Suppressor macrophage treated with lipopolysaccharide for 4 hours (primary cell): ENCODE data around the gene RESF1.
"Not testable (repeated sequence)": the region's sequence is repeated elsewhere in the genome, so short reads cannot be mapped to it uniquely, and the experiment has no call there.

Source experiments
- DNase-seq: peaks from one replicate; pipeline ENCODE4 v3.0.0-alpha.2; 2020

The RESF1 gene

DNA sequence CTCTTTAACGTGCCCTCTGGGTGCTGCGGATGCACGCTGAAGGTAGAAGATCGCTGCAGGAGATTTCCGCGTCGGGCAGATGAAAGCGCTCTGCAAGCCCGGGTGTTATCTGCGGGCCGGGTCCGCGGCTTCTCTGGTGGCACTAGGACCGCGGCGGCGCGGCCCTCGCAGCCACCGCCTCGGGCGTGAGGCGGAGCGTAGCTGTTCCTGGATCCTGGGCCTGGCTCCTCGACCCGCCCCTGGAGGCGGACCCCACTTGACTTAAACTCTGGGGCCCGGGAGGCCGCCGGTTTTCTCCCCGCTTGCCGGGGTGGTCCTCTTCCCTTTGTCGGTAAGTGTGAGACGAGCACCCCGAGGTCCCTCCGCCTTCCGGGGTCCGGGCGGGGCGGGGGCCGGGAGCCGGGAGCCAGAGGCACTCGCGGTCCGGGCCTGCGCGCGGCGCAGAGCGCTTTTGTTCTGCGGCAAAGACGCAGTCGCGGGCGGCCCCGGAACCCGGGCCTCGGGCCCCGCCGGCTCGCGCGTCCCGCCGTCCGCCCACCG is at the start of gene RESF1:
Gene RESF1 (plus strand): TSS at position 255 of the 540 bp plus-strand sequence. CDS start 21,541 bp downstream, outside the sequence.
- peak; percentile 87 for DNase-seq

DNA sequence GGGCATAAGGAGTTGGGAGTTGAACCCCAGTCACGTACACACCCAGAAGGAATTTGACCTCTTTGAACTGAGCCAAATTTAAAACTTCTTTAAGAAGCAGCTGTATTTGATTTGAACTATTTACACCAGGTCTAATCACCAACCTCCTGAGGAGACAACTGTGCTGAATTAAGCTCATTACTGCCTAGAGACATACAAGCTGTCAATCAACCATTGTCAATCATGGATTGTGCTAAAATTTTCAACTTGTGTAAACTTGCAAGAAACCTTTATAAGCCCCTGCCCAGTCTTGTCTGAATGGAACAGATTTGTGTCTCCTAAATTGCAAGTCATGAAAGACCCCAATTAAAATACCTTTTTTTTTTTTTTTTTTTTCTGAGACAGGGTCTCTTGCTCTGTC is 44.3 kb upstream of the RESF1 start:
- DNase-seq: no peak

DNA sequence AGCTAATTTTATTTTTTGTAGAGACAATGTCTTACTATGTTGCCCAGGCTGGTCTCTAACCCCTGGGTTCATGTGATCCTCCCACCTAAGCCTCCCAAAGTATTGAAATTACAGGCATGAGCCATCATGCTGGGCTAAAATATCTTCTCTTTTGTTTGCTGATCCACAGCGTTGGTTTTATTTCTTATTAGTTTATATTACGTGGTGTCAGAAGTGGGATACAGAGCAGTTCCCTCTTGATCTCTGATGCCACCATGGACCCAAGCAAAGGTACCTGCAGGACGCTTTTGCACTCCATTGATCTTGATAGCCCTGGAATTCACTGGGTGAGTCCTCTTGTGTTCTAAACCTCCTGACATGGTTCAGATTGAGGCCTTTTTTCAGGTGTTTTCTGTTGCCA is 43.8 kb upstream of the RESF1 start:
- no peak for DNase-seq

DNA sequence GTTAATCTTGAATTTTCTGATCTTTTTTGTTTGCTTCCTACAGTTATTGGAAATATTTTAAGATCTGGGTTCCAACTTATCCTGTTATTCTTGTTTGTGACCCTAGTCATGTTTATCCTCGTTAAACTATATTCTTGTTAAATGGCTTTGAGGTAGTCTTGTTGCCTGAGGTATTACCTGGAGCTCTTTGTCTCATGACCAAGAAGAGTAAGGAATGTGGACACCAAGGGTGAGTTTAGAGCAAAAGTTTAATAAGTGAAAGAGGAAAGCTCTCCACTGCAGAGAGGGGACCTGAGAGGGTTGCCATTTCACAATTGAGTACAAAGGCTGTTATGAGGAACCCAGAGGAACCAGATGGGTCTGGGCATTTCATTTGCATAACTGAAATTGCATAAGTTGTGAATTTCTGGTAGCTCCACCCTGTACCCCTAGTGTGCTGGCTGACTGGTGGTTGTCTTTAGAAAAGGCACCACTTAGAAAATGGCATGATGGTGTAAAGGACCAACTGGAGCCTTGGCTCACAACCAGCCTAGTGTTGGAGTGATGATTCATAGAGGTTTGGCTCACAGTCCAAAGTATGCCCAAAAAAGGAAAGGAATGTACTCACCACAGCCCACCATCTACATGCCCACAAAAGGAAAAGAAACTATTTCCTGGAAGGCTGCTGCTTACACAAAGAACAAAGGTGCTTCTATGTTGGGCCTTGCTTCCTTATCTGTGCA is 36.7 kb upstream of the RESF1 start:
- no peak for DNase-seq

- DNase-seq: no peak
These were observed 36.2 kb upstream of the RESF1 start for GRCh38 chr12:31923063-31923412.

DNA sequence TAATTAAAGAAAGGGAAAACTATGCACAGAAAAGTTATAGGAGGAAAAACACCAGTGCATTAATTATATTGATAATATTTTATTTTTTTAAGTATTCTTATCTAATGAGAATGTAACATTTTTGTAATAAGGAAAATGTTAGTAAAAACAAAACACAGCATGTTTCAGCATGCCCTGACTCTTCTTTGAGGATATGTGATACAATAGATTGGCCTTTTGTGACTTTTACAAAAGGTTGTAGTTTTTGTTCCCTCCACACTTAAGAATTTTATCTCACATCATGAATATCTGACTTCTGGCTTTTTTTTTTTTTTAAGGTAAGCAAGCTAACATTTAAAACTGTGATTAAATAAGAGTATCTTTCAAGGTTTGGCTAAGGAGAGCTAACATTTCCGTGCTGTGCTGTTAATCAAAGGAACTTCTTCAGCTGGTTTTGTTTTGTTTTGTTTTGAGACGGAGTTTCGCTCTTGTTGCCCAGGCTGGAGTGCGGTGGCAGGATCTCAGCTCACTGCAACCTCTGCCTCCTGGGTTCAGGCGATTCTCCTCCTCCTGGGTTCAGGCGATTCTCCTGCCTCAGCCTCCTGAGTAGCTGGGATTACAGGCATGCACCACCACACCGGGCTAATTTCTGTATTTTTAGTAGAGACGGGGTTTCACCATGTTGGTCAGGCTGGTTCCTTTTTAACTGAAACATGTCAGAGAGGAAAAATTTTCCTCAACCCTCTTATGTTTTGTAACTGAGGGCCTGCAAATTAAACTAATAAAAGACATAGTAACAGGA is 30.8 kb upstream of the RESF1 start:
- no peak for DNase-seq

GRCh38 chr12:31929027-31929526 is 30.1 kb upstream of the RESF1 start:
- no peak for DNase-seq

- DNase-seq: no peak
These were observed 27.2 kb upstream of the RESF1 start for GRCh38 chr12:31931796-31932715.

- DNase-seq: no peak
These were observed 14.9 kb upstream of the RESF1 start for GRCh38 chr12:31944299-31944698.

- DNase-seq: no peak
These were observed 11.2 kb upstream of the RESF1 start for GRCh38 chr12:31947971-31948370.

DNA sequence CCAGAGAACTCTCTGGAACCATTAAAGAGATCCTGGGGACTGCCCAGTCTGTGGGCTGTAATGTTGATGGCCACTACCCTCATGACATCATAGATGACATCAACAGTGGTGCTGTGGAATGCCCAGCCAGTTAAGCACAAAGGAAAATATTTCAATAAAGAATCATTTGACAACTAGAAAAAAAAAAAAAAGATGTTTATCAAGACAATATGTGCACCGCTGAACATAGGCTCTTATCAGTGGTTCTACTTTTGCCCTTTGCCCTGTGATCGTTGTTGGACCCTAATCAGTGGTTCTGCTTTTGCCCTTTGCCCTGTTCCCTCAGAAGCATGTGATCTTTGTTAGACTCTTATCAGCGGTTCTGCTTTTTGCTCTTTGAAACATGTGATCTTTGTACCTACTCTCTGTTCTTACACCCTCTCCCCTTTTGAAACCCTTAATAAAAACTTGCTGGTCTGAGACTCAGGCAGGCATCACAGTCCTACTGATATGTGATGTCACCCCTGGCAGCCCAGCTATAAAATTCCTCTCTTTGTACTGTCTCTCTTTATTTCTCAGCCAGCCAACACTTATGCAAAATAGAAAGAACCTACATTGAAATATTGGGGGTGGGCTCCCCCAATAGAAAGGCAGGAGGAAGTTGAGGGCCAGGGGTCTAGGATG is 10.4 kb upstream of the RESF1 start:
- not testable (repeated sequence) for DNase-seq

DNA sequence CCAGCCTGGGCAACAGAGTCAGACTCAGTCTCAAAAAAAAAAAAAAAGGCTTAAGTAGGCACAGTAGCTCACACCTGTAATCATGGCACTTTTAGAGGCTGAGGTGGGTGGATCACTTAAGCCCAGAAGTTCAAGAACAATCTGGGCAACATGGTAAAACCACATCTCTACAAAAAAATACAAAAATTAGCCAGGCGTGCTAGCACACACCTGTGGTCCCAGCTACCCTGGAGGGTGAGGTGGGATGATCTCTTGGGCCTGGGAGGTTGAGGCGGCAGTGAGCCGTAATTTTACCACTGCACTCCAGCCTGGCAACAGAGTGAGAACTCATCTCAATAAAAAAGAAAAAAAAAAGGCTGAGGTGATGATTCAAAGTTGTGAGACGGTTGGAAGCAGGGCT is 9.1 kb upstream of the RESF1 start:
- no peak for DNase-seq

- no peak for DNase-seq
These were observed 8.7 kb upstream of the RESF1 start for GRCh38 chr12:31950492-31950891.

DNA sequence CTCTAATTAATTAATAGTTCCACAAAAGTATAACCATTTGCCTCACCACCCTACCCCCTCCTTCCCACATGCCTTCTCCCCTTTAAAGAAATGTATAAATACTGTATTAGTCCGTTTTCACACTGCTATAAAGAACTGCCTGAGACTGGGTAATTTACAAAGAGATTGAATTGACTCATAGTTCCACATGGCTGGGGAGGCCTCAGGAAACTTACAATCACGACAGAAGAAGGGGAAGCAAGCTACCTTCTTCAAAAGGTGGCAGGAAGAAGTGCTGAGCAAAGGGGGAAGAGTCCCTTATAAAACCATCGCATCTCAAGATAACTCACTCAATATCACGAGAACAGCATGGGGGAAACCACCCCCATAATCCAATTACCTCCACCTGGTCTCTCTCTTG is 8.2 kb upstream of the RESF1 start:
- no peak for DNase-seq

DNA sequence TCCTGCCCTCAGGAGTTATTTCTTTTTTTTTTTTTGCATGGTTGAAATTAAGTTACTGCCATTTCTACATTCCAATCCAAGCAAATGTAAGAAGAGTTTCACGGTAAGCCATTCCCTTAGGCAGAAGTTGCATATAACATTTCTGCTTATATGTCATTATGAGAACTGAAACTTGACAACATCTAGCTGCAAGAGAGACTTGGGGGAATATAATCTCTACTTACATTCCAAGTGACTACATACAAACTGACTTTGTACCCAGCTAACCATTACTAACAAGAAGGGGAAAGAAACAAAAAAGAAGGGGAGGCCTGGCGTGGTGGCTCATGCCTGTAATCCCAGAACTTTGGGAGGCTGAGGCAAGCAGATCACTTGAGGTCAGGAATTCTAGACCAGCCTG is 7.3 kb upstream of the RESF1 start:
- no peak for DNase-seq

GRCh38 chr12:31952418-31952817 is 6.8 kb upstream of the RESF1 start:
- DNase-seq: no peak

DNA sequence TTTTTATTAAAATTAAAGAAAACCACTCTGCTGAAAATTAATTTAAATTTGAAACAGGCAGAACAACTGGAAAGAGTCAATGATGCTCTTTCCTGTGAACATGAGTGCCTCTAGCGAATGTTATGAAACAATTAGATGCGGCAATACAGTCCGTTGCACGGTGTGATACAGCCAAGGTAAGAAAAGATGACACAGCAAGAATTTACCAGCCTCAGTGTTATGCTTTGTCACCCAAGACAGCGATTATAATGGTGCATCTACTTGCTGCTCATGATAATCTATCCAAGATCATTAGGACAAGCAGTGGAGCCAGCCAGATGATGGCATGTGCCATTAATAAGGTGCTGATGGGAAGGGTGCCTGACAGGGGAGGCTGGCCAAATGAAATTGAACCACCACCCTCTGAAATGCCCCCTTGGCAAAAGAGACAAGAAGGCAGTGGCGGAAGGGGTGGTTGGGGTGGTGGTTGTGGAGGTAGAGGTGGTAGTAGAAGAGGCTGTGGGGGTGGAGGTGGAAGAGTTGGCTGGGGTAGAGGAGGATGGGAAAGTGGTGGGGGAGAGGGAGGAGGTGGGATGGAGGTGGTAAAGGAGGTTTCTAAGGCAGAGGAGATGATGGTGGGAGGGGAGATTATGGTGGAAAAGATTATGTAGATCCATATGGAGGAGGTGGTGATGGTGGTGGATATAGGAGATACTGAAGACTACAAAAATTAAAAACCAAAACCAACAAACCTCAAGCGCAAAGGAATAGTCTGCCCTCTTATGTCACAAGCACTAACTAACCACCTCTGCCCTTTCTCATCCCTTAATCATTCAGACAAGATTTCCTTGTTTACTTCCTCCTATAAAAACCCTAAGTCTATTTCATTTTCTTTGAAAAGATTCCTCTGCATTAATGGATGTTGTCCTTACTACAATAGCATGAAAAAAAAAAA is 4.0 kb upstream of the RESF1 start:
- peak; percentile 23 for DNase-seq

GRCh38 chr12:31958569-31959160 is 550 bp upstream of the RESF1 start:
- DNase-seq: no peak

GRCh38 chr12:31959701-31960391 is 631 bp downstream of the RESF1 start:
- DNase-seq: peak; percentile 48

DNA sequence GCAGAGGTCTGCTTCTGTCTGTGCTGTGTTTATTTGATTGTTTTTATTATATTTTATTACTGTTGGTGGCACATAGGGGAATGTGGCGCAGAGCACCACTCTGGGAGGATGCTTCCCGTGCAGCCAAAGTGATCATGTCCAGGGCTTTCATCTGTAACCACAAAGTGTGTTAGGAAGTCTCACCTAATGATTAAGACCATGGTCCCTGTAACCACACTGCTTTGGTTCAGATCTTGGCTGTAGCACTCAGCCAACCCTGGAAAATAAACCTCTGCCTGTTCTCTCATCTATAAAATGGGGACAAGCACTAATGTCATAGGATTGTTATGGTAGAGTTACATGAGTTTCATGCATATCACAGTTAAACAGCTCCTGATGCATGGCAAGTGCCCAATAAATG is 1.9 kb downstream of the RESF1 start:
- no peak for DNase-seq
